K562 (cell line): ENCODE measurements around the gene TMEM239. TPM values are rescaled to one million over a fixed set of nuclear protein-coding genes. Genes with fewer than 3 reads are reported as not detected.

Source experiments
- ATAC-seq: fragments of 200-7000 bp; cut with Tn5 transposase; 3 replicates; pipeline ENCODE4 v1.9.1; 2020; ENCODE audit warnings: moderate library complexity
- BruUV-seq: library from RNA; stranded (reverse); fragments of 400-500 nt; replicated peaks from 2 replicates; lab custom pipeline; 2021; lab: Mats Ljungman, UMichigan
- CTCF ChIA-PET: fragments of 300-600 bp; formaldehyde crosslinking; extraction: SDS; loops from one replicate; lab custom pipeline; 2021; ENCODE audit warnings: low intra/inter-chr PET ratio; lab: Yijun Ruan, JAX
- POLR2A ChIA-PET: fragments of 300-600, 350-650 bp; sonication (Branson Sonifier 250); formaldehyde crosslinking; extraction: SDS; loops from one replicate; lab custom pipeline; 2021; ENCODE audit warnings: antibody characterized with exemption, inconsistent platforms; lab: Yijun Ruan, JAX
- DNase-seq, 4 experiments: peaks; one replicate each; pipeline versions ENCODE4 v3.0.0 to v3.0.0-alpha.2; 2011 to 2018; ENCODE audit warnings: low spot score in 3 of 4, mixed read lengths in 3 of 4; ENCODE audit errors: extremely low read depth in 1 of 4
- FAIRE-seq: peaks from 2 replicates; lab custom pipeline; 2011; peaks lifted over from hg19 to GRCh38; lab: Jason Lieb, UNC
- H2AFZ ChIP-seq: 2 replicates; pipeline ENCODE4 v1.6.0; 2011; ENCODE audit warnings: low read depth, low read length, control low read depth, inconsistent platforms
- H3K27ac ChIP-seq: fragments of 200-600 bp; 3 replicates; pipeline ENCODE4 v1.8.0; 2011; ENCODE audit warnings: low read depth, mild to moderate bottlenecking, control low read depth, inconsistent platforms, low read length, moderate library complexity, mixed read lengths; ENCODE audit errors: extremely low read depth
- H3K27me3 ChIP-seq, 2 experiments: fragments of 300-600 bp in 1 of 2; 2 replicates in 1 of 2; 3 replicates in 1 of 2; pipeline versions ENCODE4 v1.6.0 to v1.8.0; 2011; ENCODE audit warnings: inconsistent platforms in 2 of 2, low read length in 2 of 2, mild to moderate bottlenecking in 1 of 2, mixed read lengths in 1 of 2, moderate library complexity in 1 of 2; ENCODE audit not compliant: control insufficient read depth in 2 of 2, insufficient read depth in 2 of 2
- H3K36me3 ChIP-seq: fragments of 300-600 bp; 3 replicates; pipeline ENCODE4 v1.8.0; 2011; ENCODE audit warnings: mild to moderate bottlenecking, low read length, inconsistent platforms; ENCODE audit not compliant: control insufficient read depth, insufficient read depth
- H3K4me1 ChIP-seq, 2 experiments: fragments of 200-600 bp in 1 of 2; replicated peaks in 1 of 2; 2 replicates in 1 of 2; 3 replicates in 1 of 2; pipeline versions ENCODE4 v1.5.1 to v1.8.0; 2011; ENCODE audit warnings: inconsistent platforms in 2 of 2, low read length in 2 of 2, mild to moderate bottlenecking in 1 of 2, mixed read lengths in 1 of 2, moderate library complexity in 1 of 2; ENCODE audit not compliant: control insufficient read depth in 2 of 2, insufficient read depth in 2 of 2
- H3K4me2 ChIP-seq: 2 replicates; pipeline ENCODE4 v1.6.1; 2011; ENCODE audit warnings: low read length, control low read depth, inconsistent platforms, mixed read lengths; ENCODE audit not compliant: insufficient read depth
- H3K4me3 ChIP-seq: fragments of 200-600 bp; sonication (generic), shearing (Covaris generic); 2 replicates; pipeline ENCODE4 v1.5.1; 2016; ENCODE audit warnings: control low read depth, inconsistent platforms
- H3K79me2 ChIP-seq: fragments of 200-600 bp; 3 replicates; pipeline ENCODE4 v1.8.0; 2011; ENCODE audit warnings: low read length, inconsistent platforms; ENCODE audit not compliant: control insufficient read depth, insufficient read depth
- H3K9ac ChIP-seq, 2 experiments: 2 replicates each; pipeline versions ENCODE4 v1.6.0 to v1.6.1; 2011; ENCODE audit warnings: low read depth in 2 of 2, low read length in 2 of 2, control low read depth in 1 of 2, inconsistent platforms in 1 of 2, mild to moderate bottlenecking in 1 of 2, mixed read lengths in 1 of 2; ENCODE audit not compliant: insufficient read depth in 1 of 2
- H3K9me1 ChIP-seq: one replicate; pipeline ENCODE4 v1.6.0; 2011; ENCODE audit warnings: inconsistent platforms, mild to moderate bottlenecking, low read length, moderate library complexity; ENCODE audit not compliant: control insufficient read depth, insufficient read depth
- H3K9me3 ChIP-seq: replicated peaks from 2 replicates; pipeline ENCODE4 v1.5.1; 2011; ENCODE audit warnings: low read depth, low read length, inconsistent platforms; ENCODE audit not compliant: control insufficient read depth, insufficient read depth
- H4K20me1 ChIP-seq: replicated peaks from 2 replicates; pipeline ENCODE4 v1.6.1; 2011; ENCODE audit warnings: low read length, inconsistent platforms, mixed read lengths; ENCODE audit not compliant: control insufficient read depth, insufficient read depth
- ATF2 ChIP-seq: sonication (generic); formaldehyde crosslinking; IDR thresholded peaks from 2 replicates; pipeline ENCODE4 v1.8.1; 2022; ENCODE audit warnings: missing genetic modification reagents
- CC2D1A ChIP-seq: fragments of 450-650 bp; IDR thresholded peaks from 2 replicates; pipeline ENCODE4 v1.6.1; 2017; ENCODE audit warnings: mild to moderate bottlenecking
- ERF ChIP-seq: fragments of 450-650 bp; formaldehyde crosslinking; IDR thresholded peaks from 2 replicates; pipeline ENCODE4 v1.4.0; 2020; ENCODE audit warnings: mild to moderate bottlenecking, mixed read lengths
- FUS ChIP-seq: fragments of 200-400 bp; formaldehyde crosslinking; optimal IDR thresholded peaks from 2 replicates; pipeline ENCODE3; 2017; ENCODE audit warnings: low read depth, low read length
- LARP7 ChIP-seq: fragments of 450-650 bp; IDR thresholded peaks from 2 replicates; pipeline ENCODE4 v1.6.1; 2016
- LCOR ChIP-seq: sonication (generic); formaldehyde crosslinking; IDR thresholded peaks from 2 replicates; pipeline ENCODE4 v1.8.0; 2022; ENCODE audit warnings: mild to moderate bottlenecking, missing genetic modification reagents
- SMAD2 ChIP-seq: fragments of 150-350 bp; IDR thresholded peaks from 2 replicates; pipeline ENCODE4 v1.6.1; 2014; ENCODE audit warnings: low read depth, mild to moderate bottlenecking, low read length
- SOX6 ChIP-seq: fragments of 450-650 bp; IDR thresholded peaks from 2 replicates; pipeline ENCODE4 v1.6.1; 2014; ENCODE audit warnings: mild to moderate bottlenecking
- ZC3H4 ChIP-seq: sonication (generic); formaldehyde crosslinking; IDR thresholded peaks from 2 replicates; pipeline ENCODE4 v1.9.0; 2021; ENCODE audit warnings: missing genetic modification reagents, borderline replicate concordance
- ZNF143 ChIP-seq: sonication (generic); formaldehyde crosslinking; IDR thresholded peaks from 2 replicates; pipeline ENCODE4 v1.9.0; 2022; ENCODE audit warnings: mild to moderate bottlenecking, missing genetic modification reagents
- ZNF146 ChIP-seq: IDR thresholded peaks from one replicate; pipeline ENCODE4 v1.6.1; 2018; ENCODE audit warnings: missing compliant biosample characterization; ENCODE audit not compliant: unreplicated experiment
- WGBS: fragments of 100-300 bp; shearing (Covaris generic); methylation state at CpG from one replicate; pipeline ENCODE4 v1.1.6; 2016; ENCODE audit warnings: low coverage, mixed read lengths; ENCODE audit not compliant: insufficient coverage; ENCODE audit errors: missing lambda C conversion rate; 5-methylcytosine and 5-hydroxymethylcytosine counted together
- in situ Hi-C: fragments of 300-500 bp; cut with MboI; formaldehyde crosslinking; loops from 4 replicates; pipeline ENCODE4 v1.15.0; 2018; ENCODE audit warnings: inconsistent platforms, mixed read lengths
- intact Hi-C: fragments of 100-400 bp; cut with micrococcal nuclease; formaldehyde crosslinking; loops from 2 replicates; pipeline ENCODE4 v1.14.2; 2022
- polyA plus RNA-seq, 8 experiments: library from polyadenylated mRNA; depleted of rRNA in 4 of 8; stranded (reverse) in 5 of 8; unstranded in 3 of 8; fragments of >200 nt; fragmentation: Nextera tagmentation in 2 of 8; fragmentation: Illumina TruSeq in 1 of 8; extraction: Ambion mirVana in 2 of 8; extraction: Trizol in 1 of 8; gene quantifications; 2 replicates each; pipeline versions ENCODE4 v1.2.1 to v1.2.3, GENCODE V29; 2011 to 2014; ENCODE audit warnings: inconsistent platforms in 1 of 8, missing spikeins in 1 of 8
- total RNA-seq, 7 experiments: library from RNA; depleted of rRNA in 6 of 7; stranded (reverse); fragments of >200 nt in 6 of 7; fragmentation: Illumina TruSeq in 2 of 7; extraction: Trizol in 2 of 7; gene quantifications; 2 replicates each; pipeline versions ENCODE4 v1.2.1 to v1.2.3, GENCODE V29; 2011 to 2021; ENCODE audit warnings: low replicate concordance in 1 of 7
- TF ChIP-seq, protein P1 (sequence below): fragments of 450-650 bp; formaldehyde crosslinking; conservative IDR thresholded peaks from 2 replicates; pipeline ENCODE4 v1.4.0; 2022; ENCODE audit warnings: mild to moderate bottlenecking, missing genetic modification characterization

The TMEM239 gene
- total and polyA plus RNA-seq, 9 of the 15 experiments (the other 6 are each of a cell fraction or from before 2014, with no cell fraction given): not detected

DNA sequence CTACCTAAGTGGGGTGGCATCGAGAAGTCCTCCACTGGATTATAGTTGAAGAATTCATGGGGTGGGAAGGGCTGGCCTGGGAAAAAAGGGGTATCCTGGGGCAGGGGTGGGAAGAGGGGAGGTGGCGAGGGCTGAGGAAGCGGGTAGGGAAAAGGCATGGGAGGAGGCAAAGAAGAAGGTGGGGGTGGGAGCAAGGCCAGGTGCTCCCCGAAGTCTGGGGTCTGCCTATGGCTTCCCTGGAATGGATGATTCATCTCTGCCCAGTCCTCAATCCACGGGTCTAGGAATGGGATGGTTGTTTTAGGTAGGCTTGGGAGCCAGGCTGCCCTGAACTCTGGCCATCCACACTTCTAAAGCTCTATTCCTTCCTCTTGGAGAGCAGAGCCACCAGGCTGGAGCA lies 19.9 kb downstream of the TMEM239 start (continued):
- TF ChIP-seq ZNF143 (CRISPR knock-in tag) (no peak), CC2D1A (no peak), FUS (no peak), SOX6 (no peak), ZC3H4 (CRISPR knock-in tag) (no peak), LCOR (CRISPR knock-in tag) (no peak), ZNF146 (no peak), LARP7 (no peak), ATF2 (CRISPR knock-in tag) (no peak)

- Histone ChIP-seq H3K36me3 (no peaks in the 10 kb centered on the region), H3K4me2 (no peak overlapping the region), H3K27ac (no peak overlapping the region), H4K20me1 (no peaks in the 10 kb centered on the region), H3K27me3 (no peaks in the 10 kb centered on the region), H3K9me3 (no peaks in the 10 kb centered on the region), H2AFZ (no peak overlapping the region), H3K9ac (no peak overlapping the region), H3K79me2 (peaks cover 3% of the 10 kb centered on the region; the same call in 1 of the 3 replicates), H3K9me1 (no peaks in the 10 kb centered on the region), H3K4me3 (no peak overlapping the region), H3K4me1 (peaks cover 9 to 25% of the 10 kb centered on the region in 2 experiments; a peak in 4 of 5 replicates)
- ATAC-seq: no peak
- BruUV-seq: no TSS peak
- intact Hi-C loops: no loop called here
- ChIA-PET POLR2A (interaction anchor here (0.7 kb wide), 1 partner anchor 10 kb away, joined by 4 read pairs; no protein-coding TSS in a partner anchor), CTCF (no interaction called here)
- WGBS: 20% methylated on average over 5 of the region's 6 CpGs
- DNase-seq: peak in 1 of 4 experiments; percentile 1
- in situ Hi-C loops: no loop called here
- no peak for FAIRE-seq
- TF ChIP-seq ERF (CRISPR knock-in tag) (no peak), SMAD2 (no peak)
- TF ChIP-seq, protein P1, sequence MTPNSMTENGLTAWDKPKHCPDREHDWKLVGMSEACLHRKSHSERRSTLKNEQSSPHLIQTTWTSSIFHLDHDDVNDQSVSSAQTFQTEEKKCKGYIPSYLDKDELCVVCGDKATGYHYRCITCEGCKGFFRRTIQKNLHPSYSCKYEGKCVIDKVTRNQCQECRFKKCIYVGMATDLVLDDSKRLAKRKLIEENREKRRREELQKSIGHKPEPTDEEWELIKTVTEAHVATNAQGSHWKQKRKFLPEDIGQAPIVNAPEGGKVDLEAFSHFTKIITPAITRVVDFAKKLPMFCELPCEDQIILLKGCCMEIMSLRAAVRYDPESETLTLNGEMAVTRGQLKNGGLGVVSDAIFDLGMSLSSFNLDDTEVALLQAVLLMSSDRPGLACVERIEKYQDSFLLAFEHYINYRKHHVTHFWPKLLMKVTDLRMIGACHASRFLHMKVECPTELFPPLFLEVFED (CRISPR knock-in tag): no peak
These were observed 21.2 kb downstream of the TMEM239 start for GRCh38 chr20:2837221-2837960.
